ENCODE results near the gene ADAP1.

GRCh38 chr7:855686-856369 lies 98.7 kb downstream of the ADAP1 start:
- TF ChIP-seq GATA2 (IDR thresholded peaks at IDR 0.05; ENCODE audit: low read depth, low read length) = no peak
- no peak for TF ChIP-seq GATA3 (IDR thresholded peaks at IDR 0.05; ENCODE audit: low read depth, low read length)

All from SH-SY5Y (cell line).